Activated CD4-positive, alpha-beta T cell treated with anti-CD3 and anti-CD28 coated beads for 48 hours (primary cell): ENCODE measurements around the gene ANKRD60.
A peak's percentile ranks its signal among the peaks of the same experiment; 100 is the strongest.

ENCODE experiments used
- DNase-seq: peaks from one replicate; pipeline ENCODE4 v3.0.0-alpha.2; 2020

Gene ANKRD60, protein sequence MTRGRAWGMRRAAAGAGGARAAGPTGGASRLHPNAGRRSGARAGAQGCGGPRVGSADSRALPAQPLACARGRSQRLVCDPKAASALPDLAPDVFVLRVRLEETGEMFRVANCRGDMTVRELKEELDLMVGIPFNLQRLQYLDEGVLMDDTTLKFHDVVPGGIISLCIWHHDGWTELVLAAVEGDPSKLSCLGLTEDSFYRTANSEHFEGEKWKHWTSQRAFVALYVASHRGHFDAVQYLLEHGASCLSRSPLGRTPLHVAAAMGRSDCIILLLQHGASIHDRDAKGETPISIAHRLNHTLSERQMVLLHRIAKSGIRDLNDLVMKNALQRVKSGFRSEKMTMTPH

GRCh38 chr20:58228484-58229197, at the start of gene ANKRD60:
Gene ANKRD60 (minus strand): TSS chr20:58228653. CDS start chr20:58228653, 0 bp downstream.
- DNase-seq = peak; percentile 49

DNA sequence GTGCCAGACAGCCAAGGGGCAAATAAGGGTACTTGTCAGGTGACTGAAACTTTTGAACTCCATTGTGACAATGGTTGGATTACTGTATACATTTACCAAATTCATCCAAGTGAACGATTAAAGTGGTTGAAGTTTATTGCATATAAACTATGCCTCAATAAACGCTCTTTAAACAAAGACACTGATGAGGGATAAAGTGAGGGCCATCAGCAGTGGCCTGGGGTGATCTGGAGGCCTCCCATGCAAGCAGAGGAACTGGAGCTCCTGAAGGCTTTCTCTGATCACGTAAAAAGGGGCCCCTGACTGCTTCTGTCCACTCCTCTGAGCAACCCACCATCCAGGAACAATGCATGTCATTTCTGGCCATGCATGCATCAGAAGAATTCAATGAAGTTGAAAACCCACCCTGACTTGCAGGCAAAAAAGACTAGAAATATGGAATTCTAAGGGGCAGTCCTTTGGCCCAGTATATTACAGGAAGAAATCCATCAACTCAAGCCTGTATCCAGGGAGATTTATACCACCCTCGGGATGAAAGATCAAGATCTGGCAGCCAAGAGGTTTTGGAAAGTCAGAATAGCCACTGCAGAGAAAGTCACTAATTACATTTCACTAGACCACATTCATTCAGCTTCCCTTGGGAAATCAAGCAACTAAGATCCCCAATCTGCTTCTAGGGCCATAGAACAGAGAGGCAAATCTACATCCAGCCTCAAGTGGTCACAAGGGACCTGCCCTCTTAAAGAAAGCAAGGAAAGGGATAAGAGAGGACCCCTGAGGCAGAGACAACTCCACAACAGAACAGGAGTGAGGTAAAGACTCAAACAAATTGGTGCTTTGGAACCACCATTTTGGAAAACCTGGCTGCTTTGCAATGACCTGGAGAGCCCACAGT, 49.4 kb upstream of the ANKRD60 start:
- no peak for DNase-seq

DNA sequence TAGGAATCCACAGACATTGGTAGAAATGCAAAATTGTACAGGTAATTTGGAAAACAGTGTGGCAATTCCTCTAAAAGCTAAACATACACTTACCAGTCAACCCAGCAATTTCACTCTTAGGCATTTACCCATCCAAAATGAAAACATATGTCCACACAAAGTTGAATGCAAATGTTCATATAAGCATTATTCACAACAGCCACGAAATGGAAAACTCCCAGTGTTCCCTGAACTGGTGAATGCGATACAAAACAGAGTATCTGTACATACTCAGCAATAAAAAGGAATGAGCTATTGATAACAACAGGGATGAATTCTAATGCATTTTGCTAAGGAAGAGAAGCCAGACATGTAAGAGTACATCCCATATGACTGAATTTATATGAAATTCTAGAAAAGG, 48.7 kb upstream of the ANKRD60 start:
- DNase-seq = no peak

DNA sequence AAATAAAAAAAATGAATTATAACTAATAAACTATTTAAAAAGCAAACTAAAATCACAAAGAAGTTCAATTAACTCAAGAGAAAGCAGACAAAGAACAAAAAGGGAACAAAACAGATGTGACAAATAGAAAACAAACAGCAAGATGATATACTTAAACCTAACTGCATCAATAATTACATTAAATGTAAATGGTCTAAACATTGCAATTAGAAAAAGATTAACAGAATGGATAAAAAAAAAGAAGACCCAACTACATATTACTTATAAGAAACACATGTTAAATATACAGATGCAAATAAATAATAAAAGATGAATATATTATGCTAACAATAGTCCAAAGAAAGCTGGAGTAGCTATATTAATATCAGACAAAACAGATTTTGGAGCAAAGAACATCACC, 45.9 kb upstream of the ANKRD60 start:
- no peak for DNase-seq

- DNase-seq = peak; percentile 75
Observed at GRCh38 chr20:58271606-58272351, 43.3 kb upstream of the ANKRD60 start.

- DNase-seq = peak; percentile 31
Observed at GRCh38 chr20:58268936-58269619, 40.6 kb upstream of the ANKRD60 start.

DNA sequence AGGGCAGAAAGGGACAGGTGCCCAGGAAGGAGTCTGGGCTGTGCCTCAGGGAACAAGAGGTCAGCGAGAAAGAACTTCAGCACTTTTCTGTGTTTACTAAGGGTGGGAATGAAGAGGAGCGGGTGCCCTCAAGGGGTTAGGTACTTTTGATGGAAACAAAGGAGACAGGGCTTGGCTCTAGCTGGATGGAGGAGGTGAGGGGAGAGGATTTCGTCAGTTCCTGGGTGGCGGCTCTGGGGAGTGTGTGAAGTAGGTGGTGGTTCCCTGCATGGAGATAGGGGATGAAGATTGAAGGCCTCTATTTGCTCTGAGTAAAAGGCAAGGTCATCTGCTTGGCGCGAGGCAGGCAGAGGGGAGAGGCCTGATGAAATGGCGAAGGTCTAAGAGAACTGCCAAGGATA, 40.0 kb upstream of the ANKRD60 start:
- DNase-seq = no peak

DNA sequence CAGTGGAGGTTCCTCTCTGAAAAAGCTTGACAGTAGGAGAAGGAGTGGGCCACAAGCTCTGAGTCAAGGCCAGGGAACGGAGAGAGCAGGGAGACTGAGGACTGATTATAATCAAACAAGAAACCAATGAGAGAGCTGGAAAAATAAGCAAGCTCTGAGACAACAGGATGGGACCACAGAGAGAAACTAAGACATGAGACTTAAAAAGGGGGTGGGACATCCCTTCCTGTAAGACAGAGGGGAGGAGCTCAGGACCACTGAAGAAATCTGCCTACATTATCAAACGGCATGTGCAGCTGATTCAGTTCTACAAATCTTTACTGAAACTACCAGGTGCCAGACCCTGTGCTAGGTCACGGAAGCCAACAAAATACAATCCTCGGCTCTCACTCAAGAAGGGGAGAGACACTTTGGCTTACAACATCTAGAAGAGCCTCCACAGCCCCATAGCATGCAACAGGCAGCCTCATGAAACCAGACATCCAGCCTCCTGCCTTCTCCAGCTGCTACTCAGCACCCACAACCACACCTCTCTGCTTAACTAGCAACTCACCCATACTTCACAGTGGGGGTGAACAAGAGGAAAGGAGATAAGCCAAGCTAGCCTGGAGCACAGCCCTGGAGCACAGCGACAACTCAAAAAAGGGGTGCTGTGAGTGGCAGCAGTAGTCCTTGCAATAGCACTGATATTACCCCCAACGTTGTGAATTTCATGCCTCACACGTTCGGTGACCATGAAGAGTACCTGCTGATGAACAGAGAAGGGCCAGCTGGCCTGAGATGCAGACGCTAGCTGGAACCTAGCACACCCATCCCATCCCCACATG, 39.1 kb upstream of the ANKRD60 start:
- DNase-seq = no peak

GRCh38 chr20:58264271-58264670, 35.8 kb upstream of the ANKRD60 start:
- no peak for DNase-seq

GRCh38 chr20:58261660-58262059, 33.2 kb upstream of the ANKRD60 start:
- no peak for DNase-seq

GRCh38 chr20:58260006-58260405, 31.6 kb upstream of the ANKRD60 start:
- DNase-seq = no peak

DNA sequence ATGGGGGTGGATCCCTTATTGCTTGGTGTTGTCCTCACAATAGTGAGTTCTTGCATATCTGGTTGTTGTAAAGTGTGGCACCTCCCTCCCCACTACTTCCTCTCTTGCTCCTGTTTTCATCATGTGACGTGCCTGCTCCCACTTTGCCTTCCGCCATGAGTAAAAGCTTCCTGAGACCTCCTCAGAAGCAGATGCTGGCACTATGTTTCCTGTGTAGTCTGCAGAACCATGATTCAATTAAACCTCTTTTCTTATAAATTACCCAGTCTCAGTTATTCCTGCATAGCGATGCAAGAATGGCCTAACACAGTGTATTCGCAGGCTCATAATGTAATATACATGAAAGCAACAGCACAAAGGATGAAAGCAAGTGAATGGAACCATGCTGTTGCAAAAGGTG, 28.4 kb upstream of the ANKRD60 start:
- no peak for DNase-seq

DNA sequence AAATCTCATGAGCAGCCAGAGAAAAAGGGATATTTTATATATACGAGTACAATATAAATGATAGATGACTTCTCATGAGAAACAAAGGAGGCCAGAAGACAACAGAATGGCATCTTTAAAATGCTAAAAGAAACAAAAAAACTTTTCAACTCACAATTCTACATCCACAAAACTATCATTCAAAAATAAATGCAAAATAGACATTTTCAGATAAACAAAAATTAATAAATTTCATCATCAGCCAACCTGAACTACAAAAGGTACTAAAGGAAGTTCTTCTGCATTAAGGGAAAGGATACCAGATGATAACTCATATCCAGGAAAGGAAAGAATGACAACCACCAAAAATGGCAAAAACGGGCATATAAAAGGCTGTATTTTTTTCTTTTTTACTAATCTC, 27.9 kb upstream of the ANKRD60 start:
- no peak for DNase-seq

DNA sequence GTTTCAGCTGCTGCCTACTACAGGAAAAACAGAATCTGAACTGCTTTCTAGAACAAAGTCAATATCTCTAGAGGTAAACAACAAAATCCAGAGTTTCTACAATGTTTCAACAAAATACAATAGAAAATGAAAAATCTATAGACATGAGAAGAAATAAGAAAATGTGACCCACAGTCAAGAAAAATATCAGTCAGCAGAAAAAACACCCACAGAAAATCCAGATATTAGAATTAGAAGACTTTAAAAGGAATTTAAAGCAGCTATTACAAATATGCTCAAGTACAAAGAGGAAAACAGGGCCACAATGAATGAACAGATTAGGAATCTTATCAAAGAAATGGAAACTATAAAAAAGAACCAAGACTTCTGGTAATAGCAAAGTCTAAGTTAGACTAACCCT, 26.4 kb upstream of the ANKRD60 start:
- no peak for DNase-seq

DNA sequence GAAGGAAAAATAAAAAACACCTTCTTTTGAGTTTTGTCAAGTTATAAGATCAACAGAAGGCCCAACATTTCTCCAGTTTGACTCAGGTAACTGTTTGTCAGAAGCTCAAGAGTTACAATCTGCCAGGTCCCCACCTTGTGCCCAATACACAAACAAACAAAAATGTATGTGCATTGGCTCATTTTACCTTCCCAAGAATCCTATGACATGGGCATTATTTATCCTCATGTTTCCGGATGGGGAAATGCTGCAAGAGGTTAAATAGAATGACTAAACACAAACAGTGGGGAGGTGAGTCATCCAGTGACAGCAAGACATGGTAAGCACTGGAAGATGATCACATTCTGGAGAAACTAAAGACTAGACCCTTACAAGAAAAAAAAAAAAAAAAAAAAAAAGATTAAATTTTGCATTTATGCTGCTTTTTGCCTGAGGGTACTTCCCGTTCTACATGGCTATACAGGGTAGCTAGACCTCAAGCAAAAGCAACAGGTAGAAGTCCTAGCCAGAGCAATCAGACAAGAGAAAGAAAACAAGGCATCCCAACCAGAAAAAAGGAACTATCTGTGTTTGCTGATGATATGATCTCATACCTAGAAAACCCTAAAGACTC, 23.6 kb upstream of the ANKRD60 start:
- DNase-seq = no peak

DNA sequence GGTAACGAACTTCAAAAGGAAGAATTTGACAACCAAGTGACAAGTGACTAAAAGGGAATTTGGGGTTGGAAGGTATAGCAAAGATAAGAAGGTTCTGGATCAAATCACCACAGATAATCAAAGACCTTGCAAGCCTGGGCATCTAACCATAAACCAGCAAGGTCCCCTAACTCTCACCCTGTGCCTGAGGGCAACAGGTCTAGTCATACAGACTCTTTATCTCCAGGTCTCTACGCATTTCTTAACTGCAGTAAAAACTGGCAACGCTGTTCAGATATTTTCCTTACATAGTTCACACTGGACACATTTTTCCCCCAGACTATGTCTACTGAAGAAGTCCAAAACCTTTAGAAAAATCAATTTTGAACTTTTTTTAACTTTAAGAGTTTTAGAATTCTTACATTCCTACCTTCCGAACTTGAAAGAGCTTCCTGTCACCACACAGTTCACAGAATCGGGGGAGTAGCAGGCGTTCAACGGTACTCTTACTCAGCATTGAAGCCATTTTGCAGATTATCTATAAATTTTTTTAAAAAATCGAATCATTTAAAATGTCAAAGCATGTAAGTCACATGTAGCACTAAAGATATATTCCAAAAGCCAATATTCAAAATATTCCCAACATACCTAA, 23.0 kb upstream of the ANKRD60 start:
- DNase-seq = no peak

DNA sequence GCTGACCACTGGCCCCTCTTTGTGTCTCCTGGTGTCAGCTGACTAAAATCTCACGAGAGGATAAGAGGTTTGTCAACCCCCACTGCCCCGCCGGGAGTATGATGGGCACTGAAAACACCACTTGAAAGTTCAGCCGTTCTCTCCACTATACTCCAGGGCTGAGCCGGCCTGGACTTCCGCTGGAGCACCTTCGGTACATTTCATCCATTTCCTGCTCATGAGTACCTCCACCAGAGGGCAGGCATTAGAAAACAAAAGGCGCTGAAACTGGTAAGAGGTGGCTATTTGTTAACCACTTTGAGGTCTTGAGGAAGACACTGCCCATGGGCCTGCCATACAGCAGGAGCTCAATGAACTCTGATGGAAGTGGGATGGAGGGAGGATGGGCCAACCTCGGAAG, 17.9 kb upstream of the ANKRD60 start:
- DNase-seq = no peak

- DNase-seq = no peak
Observed at GRCh38 chr20:58245931-58246330, 17.5 kb upstream of the ANKRD60 start.

DNA sequence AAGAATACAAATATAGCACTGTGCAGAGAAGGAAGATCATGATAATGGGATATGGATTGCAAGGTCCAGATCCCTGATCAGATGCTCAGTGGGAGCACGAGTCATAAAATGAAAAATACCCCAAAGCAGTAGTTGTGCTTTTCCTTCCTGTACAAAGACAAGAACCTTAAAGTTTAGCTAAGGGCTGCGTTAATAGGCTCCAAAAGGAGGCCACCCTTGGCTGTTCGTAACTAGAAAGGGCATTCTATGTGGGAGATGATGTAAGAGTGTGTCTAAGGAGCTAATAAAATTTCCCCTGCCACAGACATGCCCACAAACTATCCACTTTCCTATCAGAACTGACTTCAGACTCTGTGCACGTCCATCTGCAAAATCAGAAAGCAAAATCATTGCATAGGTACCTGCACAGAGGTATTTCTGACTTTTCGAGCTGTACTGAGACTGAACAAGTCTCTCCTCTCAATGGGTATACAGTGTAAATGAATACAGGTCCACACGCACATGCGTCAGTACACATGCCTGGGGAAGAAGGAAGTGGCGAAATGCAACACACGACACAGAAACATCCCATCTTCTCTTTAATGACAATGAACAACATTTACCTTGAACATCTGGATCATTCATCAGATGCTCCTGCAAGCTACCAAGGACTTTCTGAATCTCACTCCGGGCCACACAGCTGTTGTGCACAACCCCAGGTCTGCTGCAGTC, 16.9 kb upstream of the ANKRD60 start:
- DNase-seq = no peak
